ENCODE data around the gene RUBCNL.

RUBCNL gene

DNA sequence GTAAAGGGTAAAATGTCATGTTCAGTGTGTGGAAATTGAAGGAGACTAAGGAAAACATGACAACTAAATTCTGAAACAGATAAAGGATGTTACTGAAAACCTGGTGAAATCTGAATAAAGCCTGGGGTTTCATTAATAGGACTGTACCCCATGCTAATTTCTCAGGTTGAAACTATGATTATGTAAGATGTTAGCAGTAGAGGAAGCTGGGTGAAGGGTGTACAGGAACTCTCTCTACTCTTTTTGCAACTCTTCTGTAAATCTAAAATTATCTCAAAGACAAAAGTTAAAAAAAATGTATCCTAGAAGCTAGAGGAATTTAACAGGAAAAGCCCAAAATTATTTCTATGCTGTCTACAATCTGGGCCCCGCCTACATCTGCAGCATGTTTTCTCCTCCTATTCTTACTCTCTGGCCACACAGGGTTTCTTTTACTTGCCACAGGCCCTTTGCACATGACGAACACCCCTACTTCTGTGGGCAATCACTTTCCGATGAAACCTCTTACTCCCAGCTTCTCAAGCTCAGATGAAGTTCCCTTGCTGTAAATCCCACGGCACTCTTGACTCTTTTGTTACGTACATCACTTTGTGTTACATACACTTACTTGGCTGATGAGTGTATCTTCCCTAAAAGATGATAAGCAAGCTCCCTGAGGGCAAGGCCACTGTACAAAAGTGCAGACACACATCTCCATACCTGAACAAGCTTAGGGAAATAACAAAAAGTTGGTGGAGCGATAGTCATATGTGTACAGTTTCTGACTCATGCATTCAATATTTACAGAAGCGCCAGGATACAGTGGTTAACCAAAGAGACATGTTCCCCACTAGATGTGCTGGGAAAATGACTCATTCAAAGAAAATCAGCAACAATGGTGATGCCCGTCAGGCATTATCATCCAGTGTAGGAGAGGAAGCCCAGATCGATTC lies 32.6 kb downstream of the RUBCNL start:
- Histone ChIP-seq H3K9me2 (replicated peaks; ENCODE audit: insufficient read depth, low read length) (no peaks in the 10 kb centered on the region), H3K9me3 (replicated peaks; ENCODE audit: insufficient read depth, low read length) (no peaks in the 10 kb centered on the region), H3K4me2 (ENCODE audit: low read depth, low read length) (no peak overlapping the region), H3K79me2 (ENCODE audit: low read length) (no peaks in the 10 kb centered on the region), H4K20me1 (ENCODE audit: insufficient read depth, low read length) (no peaks in the 10 kb centered on the region), H3K4me3 (ENCODE audit: low read length) (no peak overlapping the region), H3K27me3 (replicated peaks; ENCODE audit: insufficient read depth, low read length) (no peaks in the 10 kb centered on the region), H3F3A (ENCODE audit: insufficient read depth, low read length) (no peaks in the 10 kb centered on the region), H3K4me1 (ENCODE audit: low read length) (no peaks in the 10 kb centered on the region), H2AFZ (ENCODE audit: low read length) (no peak overlapping the region), H3K9ac (ENCODE audit: low read length) (no peak overlapping the region), H3K36me3 (replicated peaks; ENCODE audit: insufficient read depth, low read length) (no peaks in the 10 kb centered on the region), H3K27ac (ENCODE audit: low read length) (no peak overlapping the region)
- no peak for DNase-seq
- TF ChIP-seq EZH2 (optimal IDR thresholded peaks at IDR 0.05; ENCODE audit: low read depth, low read length) = no peak
- TF ChIP-seq EZH2phosphoT487 (IDR thresholded peaks at IDR 0.05; ENCODE audit: low read length) = no peak
- TF ChIP-seq, protein P1, sequence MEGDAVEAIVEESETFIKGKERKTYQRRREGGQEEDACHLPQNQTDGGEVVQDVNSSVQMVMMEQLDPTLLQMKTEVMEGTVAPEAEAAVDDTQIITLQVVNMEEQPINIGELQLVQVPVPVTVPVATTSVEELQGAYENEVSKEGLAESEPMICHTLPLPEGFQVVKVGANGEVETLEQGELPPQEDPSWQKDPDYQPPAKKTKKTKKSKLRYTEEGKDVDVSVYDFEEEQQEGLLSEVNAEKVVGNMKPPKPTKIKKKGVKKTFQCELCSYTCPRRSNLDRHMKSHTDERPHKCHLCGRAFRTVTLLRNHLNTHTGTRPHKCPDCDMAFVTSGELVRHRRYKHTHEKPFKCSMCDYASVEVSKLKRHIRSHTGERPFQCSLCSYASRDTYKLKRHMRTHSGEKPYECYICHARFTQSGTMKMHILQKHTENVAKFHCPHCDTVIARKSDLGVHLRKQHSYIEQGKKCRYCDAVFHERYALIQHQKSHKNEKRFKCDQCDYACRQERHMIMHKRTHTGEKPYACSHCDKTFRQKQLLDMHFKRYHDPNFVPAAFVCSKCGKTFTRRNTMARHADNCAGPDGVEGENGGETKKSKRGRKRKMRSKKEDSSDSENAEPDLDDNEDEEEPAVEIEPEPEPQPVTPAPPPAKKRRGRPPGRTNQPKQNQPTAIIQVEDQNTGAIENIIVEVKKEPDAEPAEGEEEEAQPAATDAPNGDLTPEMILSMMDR (IDR thresholded peaks at IDR 0.05; ENCODE audit: low read length) = no peak

DNA sequence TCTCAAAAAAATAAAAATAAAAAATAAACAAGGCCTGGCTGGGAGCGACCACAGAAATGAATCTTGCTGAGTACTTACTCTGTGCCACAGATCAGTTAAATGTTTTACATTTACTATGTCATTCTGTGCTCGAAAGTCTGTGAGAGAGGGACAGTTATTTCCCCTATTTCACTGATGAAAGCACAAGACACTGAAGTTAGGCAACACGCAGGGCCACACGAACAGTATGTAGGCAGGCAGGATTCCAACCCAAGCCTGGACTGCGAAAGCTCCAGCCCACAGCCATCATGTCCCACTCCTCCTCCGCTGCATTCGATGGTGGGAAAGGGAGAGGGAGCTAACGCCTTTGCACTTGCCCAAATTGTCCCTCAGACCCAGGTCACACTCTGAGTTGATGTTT lies 34.2 kb downstream of the RUBCNL start:
- Histone ChIP-seq H3K4me2 (ENCODE audit: low read depth, low read length) (no peak overlapping the region), H3K9ac (ENCODE audit: low read length) (no peak overlapping the region), H3K27ac (ENCODE audit: low read length) (no peak overlapping the region), H2AFZ (ENCODE audit: low read length) (no peak overlapping the region), H4K20me1 (ENCODE audit: insufficient read depth, low read length) (no peaks in the 10 kb centered on the region), H3K9me3 (replicated peaks; ENCODE audit: insufficient read depth, low read length) (no peaks in the 10 kb centered on the region), H3K4me1 (ENCODE audit: low read length) (no peaks in the 10 kb centered on the region), H3K4me3 (ENCODE audit: low read length) (no peak overlapping the region), H3F3A (ENCODE audit: insufficient read depth, low read length) (no peaks in the 10 kb centered on the region), H3K27me3 (replicated peaks; ENCODE audit: insufficient read depth, low read length) (no peaks in the 10 kb centered on the region), H3K79me2 (ENCODE audit: low read length) (no peaks in the 10 kb centered on the region), H3K36me3 (replicated peaks; ENCODE audit: insufficient read depth, low read length) (no peaks in the 10 kb centered on the region), H3K9me2 (replicated peaks; ENCODE audit: insufficient read depth, low read length) (no peaks in the 10 kb centered on the region)
- DNase-seq = no peak
- TF ChIP-seq EZH2phosphoT487 (IDR thresholded peaks at IDR 0.05; ENCODE audit: low read length) = no peak
- TF ChIP-seq, protein P1 (IDR thresholded peaks at IDR 0.05; ENCODE audit: low read length) = no peak
- no peak for TF ChIP-seq EZH2 (optimal IDR thresholded peaks at IDR 0.05; ENCODE audit: low read depth, low read length)

GRCh38 chr13:46350003-46350402 lies 37.0 kb downstream of the RUBCNL start:
- Histone ChIP-seq H3K79me2 (ENCODE audit: low read length) (no peaks in the 10 kb centered on the region), H3F3A (ENCODE audit: insufficient read depth, low read length) (no peaks in the 10 kb centered on the region), H3K27ac (ENCODE audit: low read length) (no peak overlapping the region), H4K20me1 (ENCODE audit: insufficient read depth, low read length) (no peaks in the 10 kb centered on the region), H3K4me3 (ENCODE audit: low read length) (no peak overlapping the region), H3K9me3 (replicated peaks; ENCODE audit: insufficient read depth, low read length) (no peaks in the 10 kb centered on the region), H3K36me3 (replicated peaks; ENCODE audit: insufficient read depth, low read length) (no peaks in the 10 kb centered on the region), H3K4me1 (ENCODE audit: low read length) (no peaks in the 10 kb centered on the region), H3K4me2 (ENCODE audit: low read depth, low read length) (no peak overlapping the region), H3K27me3 (replicated peaks; ENCODE audit: insufficient read depth, low read length) (no peaks in the 10 kb centered on the region), H2AFZ (ENCODE audit: low read length) (no peak overlapping the region), H3K9ac (ENCODE audit: low read length) (no peak overlapping the region), H3K9me2 (replicated peaks; ENCODE audit: insufficient read depth, low read length) (no peaks in the 10 kb centered on the region)
- TF ChIP-seq, protein P1 (IDR thresholded peaks at IDR 0.05; ENCODE audit: low read length) = no peak
- no peak for TF ChIP-seq EZH2 (optimal IDR thresholded peaks at IDR 0.05; ENCODE audit: low read depth, low read length)
- TF ChIP-seq EZH2phosphoT487 (IDR thresholded peaks at IDR 0.05; ENCODE audit: low read length) = no peak
- no peak for DNase-seq
